Measurements from ENCODE around the gene FAM3C. TPM values are rescaled to one million over a fixed set of nuclear protein-coding genes. Genes with fewer than 3 reads are reported as not detected.
"Not testable (repeated sequence)": the region's sequence is repeated elsewhere in the genome, so short reads cannot be mapped to it uniquely, and the experiment has no call there.

FAM3C gene
- total RNA-seq, 2 donors from 2014 or later, result 33.6 to 69.3 TPM

DNA sequence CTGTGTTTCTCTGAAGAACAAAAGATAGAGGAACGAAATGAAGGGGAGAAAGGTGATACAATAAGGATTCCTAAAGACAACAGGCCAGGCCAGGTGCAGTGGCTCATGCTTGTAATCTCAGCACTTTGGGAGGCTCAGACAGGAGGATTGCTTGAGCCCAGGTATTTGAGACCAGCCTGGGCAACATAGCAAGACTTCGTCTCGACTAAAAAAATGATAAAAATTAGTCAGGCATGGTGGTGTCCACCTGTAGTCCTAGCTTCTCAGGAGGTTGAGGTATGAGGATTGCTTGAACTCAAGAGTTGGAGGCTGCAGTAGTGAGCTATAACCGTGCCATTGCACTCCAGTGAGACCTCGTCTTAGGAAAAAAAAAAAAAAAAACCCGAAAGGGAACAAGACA, 41.4 kb upstream of the FAM3C start:
- Histone ChIP-seq H3K4me1 (peaks cover 37% of the 10 kb centered on the region), H3K27ac (peak overlapping the region in 2 of 4 donors; percentile 64 to 75), H3K4me3 (no peak overlapping the region), H3K9me3 (no peaks in the 10 kb centered on the region), H3K27me3 (no peaks in the 10 kb centered on the region), H3K36me3 (replicated peaks in 1 of 2; ENCODE audit: insufficient read depth in 1 of 2, low read depth in 2 of 2) (no peaks in the 10 kb centered on the region)
- no peak for TF ChIP-seq POLR2A (IDR thresholded peaks at IDR 0.05)
- TF ChIP-seq, protein P1, sequence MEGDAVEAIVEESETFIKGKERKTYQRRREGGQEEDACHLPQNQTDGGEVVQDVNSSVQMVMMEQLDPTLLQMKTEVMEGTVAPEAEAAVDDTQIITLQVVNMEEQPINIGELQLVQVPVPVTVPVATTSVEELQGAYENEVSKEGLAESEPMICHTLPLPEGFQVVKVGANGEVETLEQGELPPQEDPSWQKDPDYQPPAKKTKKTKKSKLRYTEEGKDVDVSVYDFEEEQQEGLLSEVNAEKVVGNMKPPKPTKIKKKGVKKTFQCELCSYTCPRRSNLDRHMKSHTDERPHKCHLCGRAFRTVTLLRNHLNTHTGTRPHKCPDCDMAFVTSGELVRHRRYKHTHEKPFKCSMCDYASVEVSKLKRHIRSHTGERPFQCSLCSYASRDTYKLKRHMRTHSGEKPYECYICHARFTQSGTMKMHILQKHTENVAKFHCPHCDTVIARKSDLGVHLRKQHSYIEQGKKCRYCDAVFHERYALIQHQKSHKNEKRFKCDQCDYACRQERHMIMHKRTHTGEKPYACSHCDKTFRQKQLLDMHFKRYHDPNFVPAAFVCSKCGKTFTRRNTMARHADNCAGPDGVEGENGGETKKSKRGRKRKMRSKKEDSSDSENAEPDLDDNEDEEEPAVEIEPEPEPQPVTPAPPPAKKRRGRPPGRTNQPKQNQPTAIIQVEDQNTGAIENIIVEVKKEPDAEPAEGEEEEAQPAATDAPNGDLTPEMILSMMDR (IDR thresholded peaks at IDR 0.05), result no peak
- no peak for ATAC-seq
- WGBS, 2 donors, result 82 to 93% methylated on average over 6 of the region's 6 CpGs
- DNase-seq, result no peak
- intact Hi-C loops (cut with DNase I), result no loop called here

GRCh38 chr7:121436688-121437087, 40.6 kb upstream of the FAM3C start:
- Histone ChIP-seq H3K27me3 (no peaks in the 10 kb centered on the region), H3K9me3 (no peaks in the 10 kb centered on the region), H3K4me1 (peaks cover 35% of the 10 kb centered on the region), H3K36me3 (replicated peaks in 1 of 2; ENCODE audit: insufficient read depth in 1 of 2, low read depth in 2 of 2) (no peaks in the 10 kb centered on the region), H3K27ac (no peak overlapping the region), H3K4me3 (no peak overlapping the region)
- ATAC-seq, result no peak
- TF ChIP-seq, protein P1 (IDR thresholded peaks at IDR 0.05), result no peak
- no peak for TF ChIP-seq POLR2A (IDR thresholded peaks at IDR 0.05)
- 95% methylated on average over 7 of the region's 7 CpGs for whole genome bisulfite sequencing, 2 donors
- DNase-seq, result no peak
- intact Hi-C loops (cut with DNase I), result no loop called here

DNA sequence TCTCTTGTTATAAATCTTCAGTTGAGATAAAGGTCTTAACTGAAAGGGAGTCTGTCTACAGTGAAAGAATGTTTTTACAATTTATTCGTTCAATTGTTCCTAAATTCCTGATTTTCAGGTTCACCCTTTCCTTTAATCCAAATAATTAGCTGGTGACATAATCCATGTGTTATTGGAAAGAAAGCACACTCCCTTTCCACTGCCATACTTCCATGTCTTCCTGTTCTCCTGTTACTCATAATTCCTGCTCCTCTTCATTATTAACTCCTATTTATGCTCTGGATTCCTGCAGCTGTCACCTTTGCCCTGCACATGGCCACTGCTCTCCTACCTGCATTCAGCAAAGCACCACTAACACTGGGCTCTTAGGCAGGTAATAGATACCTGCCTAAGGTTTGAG, 40.0 kb upstream of the FAM3C start:
- H3K36me3 ChIP-seq (replicated peaks in 1 of 2; ENCODE audit: insufficient read depth in 1 of 2, low read depth in 2 of 2), result no peaks in the 10 kb centered on the region
- no peaks in the 10 kb centered on the region for H3K9me3 ChIP-seq
- H3K4me3 ChIP-seq, result no peak overlapping the region
- no peaks in the 10 kb centered on the region for H3K27me3 ChIP-seq
- intact Hi-C loops (cut with DNase I), result no loop called here
- TF ChIP-seq, protein P1 (IDR thresholded peaks at IDR 0.05), result no peak
- no peak for TF ChIP-seq POLR2A (IDR thresholded peaks at IDR 0.05)
- ATAC-seq (no peak), DNase-seq (no peak)
- H3K4me1 ChIP-seq, result peaks cover 29% of the 10 kb centered on the region
- 79 to 92% methylated on average over 1 of the region's 1 CpG for WGBS, 2 donors
- no peak overlapping the region for H3K27ac ChIP-seq

DNA sequence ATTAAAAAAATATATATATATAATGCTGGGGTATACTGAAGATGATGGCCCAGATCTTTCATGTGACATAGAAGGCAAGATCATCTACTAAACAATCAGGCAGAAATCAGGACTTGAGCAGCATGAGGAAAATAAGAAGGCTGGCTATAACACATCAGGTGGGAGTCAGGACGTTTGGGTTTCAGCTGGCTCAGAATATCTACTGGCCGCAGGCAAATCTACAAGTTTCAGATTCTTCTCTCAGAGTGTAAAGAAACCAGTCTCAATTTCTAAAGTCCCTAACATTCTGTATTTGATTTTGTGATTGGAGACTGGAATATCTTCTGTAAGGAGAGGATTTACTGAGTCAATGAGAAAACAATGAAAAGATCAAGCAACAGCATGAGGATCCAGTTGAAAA, 37.7 kb upstream of the FAM3C start:
- Histone ChIP-seq H3K9me3 (no peaks in the 10 kb centered on the region), H3K4me1 (peaks cover 24% of the 10 kb centered on the region)
- TF ChIP-seq POLR2A (IDR thresholded peaks at IDR 0.05), result no peak
- TF ChIP-seq, protein P1 (IDR thresholded peaks at IDR 0.05), result no peak

DNA sequence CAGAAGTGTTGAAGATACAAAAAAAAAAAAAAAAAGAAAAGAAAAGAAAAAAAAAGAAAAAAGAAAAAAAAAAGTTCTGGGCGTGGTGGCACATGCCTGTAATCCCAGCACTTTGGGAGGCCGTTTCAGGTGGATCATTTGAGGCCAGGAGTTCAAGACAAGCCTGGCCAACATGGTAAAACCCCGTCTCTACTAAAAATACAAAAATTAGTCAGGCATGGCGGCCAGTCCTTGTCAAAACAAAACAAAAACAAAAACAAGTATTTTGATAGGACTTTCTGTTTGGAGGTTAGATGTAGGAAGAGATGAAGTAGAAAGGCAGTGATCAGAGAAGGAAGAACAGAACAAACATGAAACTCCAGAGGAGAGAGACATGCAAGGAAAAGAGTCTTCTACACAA, 36.4 kb upstream of the FAM3C start:
- H3K4me3 ChIP-seq; H3K36me3 ChIP-seq (replicated peaks in 1 of 2; ENCODE audit: insufficient read depth in 1 of 2, low read depth in 2 of 2); H3K27ac ChIP-seq; DNase-seq; ATAC-seq; H3K9me3 ChIP-seq; H3K27me3 ChIP-seq; intact Hi-C loops (cut with DNase I): not testable (repeated sequence)
- H3K4me1 ChIP-seq, result peaks cover 11% of the 10 kb centered on the region
- 89 to 96% methylated on average over 4 of the region's 4 CpGs for WGBS, 2 donors

More for the DNA sequence above, 37.7 kb upstream of the FAM3C start:
- intact Hi-C loops (cut with DNase I), result no loop called here
- DNase-seq (no peak), ATAC-seq (no peak)
- Histone ChIP-seq H3K27me3 (no peaks in the 10 kb centered on the region), H3K36me3 (replicated peaks in 1 of 2; ENCODE audit: insufficient read depth in 1 of 2, low read depth in 2 of 2) (no peaks in the 10 kb centered on the region), H3K4me3 (no peak overlapping the region), H3K27ac (no peak overlapping the region)
- WGBS, 2 donors, result 68 to 69% methylated on average over 2 of the region's 2 CpGs
